ENCODE data around the gene RHBDL3.

Gene RHBDL3

DNA sequence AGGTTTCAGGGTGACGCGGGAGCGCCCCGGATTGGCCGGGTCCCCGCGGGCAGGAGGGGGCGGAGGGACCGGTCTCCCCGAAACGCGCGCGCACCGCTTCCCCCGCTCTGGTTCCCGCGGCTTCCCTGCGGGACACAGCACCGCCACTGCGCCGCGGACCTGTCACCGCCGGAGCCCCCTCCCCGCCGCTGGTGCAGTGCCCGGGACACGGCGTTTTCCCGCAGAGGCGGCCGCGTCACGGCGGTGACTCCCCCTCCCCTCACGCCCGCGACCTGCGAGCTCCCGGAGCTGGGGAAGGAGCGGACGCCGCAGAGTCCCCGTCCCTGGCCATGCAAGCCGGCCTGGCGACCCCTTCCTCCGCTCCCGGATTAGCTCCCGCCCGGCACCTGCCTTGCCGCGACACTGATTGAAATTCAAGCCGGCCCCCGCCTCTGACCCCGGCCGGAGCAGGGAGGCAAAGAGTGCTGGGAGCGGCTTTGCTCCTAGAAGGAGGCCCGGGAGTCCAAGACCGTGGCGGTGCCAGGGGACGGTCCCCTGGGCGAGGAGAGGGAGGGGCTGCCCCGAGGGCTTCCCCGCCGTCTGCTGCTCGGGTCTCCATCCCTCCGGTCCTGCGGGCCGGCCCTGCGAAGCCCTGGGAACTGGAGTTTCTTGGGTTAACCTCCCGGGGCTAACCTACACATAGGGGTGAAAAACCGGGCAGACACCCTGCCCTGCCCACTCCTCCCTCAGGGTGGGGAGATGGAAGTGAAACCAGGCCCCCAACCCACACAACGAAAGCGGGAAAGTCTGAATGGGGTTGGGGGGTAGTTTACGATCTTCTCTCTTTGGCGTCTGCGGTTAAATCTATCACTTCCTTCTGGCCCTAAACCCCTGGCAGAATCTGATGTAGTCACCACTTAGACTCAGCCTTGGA is 1.0 kb downstream of the RHBDL3 start:
- DNase-seq (ENCODE audit: low spot score), result no peak

DNA sequence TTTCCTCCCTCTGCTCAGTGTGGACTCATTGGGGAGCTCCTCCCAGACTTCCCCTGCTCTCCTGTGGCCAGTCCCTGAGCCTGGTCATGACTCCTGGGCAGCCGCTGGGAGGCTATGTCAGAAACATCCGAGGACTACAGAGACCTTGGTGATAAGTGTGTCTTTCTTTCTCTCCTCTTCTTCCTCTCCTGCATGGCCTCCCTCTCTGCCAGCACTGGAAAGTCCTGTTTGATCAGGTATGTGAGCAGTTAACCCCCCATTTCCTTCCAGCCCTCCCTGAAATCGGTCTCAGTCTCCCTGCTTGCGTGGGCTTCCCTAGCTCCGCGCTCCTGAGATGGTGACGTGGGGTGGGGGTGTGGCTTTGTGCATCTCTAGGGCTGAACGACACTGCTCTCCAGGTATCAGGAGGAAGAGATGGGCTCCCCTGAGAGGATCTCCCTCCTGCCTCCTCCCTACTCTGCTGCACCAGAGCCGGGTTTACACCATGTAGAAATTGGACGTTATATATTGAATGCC is 2.1 kb downstream of the RHBDL3 start:
- no peak for DNase-seq (ENCODE audit: low spot score)

DNA sequence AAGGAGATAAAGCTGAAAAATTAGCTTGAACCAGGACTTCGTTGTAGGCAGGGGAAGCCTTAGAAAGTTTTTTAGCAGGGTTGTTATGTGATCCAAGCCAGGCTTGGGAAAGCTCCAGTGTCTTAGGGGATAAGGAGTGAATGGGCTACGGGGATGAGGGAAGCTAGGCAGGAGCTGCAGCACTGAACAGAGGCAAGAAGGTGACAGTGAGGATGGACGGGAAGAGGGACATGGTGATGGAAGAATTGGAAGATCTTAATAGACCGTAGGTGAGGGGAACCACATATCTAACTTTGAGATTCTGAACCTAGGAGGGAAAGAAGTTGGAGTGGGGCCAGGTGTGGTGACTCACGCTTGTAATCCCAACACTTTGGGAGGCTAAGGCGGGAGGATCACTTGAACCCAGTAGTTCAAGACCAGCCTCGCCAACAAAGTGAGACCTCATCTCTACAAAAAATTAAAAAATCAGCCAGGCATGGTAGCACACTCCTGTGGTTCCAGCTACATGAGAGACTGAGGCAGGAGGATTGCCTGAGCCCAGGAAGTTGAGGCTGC is 3.2 kb downstream of the RHBDL3 start:
- no peak for DNase-seq (ENCODE audit: low spot score)

DNA sequence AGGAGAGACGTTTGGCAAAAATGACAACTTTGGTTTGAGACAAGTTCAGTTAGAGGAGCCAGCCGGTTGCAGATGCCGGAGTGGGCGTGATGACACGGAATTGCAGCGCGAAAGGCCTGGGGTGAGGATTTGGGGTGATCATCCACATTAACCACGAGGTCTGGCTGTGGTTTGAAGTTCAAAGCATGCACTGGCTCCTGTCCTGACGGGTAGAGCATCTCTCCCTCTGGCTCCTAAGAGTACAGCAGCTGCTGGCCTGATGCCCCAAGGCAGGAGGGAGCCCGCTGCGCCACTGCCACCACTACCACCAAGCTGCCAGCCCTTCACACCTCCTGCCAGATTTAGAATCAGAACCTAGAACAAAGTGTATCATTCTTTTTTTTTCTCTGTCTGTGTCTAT is 3.7 kb downstream of the RHBDL3 start:
- DNase-seq (ENCODE audit: low spot score), result no peak

DNA sequence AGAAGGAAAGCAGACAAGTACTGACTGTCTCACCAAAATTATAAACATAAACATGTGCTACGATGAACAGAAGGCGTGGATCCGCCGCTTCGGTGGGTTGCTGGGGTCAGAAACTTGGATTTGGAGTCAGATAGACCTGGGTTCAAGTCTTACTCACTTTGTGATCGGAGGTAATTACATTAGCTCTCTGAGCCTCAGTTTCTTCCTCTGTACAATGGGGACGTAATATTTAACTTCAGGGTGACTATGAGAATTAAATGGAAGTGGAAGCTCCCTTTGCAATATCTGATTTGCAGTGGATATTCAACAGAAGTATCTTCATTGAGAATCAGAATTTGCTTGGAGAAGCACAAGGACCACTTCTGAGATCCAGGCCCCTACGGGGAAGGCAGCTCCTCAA is 6.2 kb downstream of the RHBDL3 start:
- DNase-seq (ENCODE audit: low spot score), result no peak

DNA sequence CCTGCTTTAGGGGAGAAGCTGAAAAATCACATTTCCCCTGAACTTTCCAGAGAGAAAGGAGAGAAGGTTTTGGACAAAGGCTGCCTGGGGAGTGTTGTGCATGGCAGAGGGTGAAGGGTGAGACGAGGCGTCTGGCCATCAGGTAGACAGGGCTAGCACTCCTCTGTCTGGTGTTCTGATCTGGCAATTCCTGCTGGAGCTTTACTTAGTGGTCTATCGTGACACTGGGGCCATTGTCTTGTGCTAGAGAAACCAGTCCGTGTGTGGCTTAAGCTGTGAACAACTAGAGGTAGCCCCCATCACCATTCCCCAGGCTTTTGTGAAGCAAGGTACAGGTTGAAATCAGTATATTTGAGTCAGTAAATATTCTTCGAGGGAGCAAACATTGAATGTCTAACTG is 8.5 kb downstream of the RHBDL3 start:
- DNase-seq (ENCODE audit: low spot score), result no peak

DNA sequence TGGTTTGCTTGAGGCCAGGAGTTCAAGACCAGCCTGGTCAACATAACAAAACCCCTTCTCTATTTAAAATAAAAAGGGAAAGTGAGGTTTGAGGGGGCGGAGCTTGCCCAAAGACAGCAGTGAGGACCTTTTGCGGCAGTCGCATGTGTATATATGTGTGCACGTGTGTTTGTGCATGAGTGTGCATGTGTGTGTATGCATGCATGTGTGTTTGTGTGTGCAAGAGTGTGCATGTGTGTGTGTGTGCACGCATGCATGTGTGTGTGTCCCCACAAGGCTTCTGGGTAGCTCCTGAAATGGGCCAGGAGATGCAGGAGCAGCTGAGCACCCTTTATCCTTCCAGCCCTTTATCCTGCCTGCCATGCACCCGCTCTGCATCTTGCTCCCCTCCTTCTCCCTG is 9.0 kb downstream of the RHBDL3 start:
- DNase-seq (ENCODE audit: low spot score), result no peak

DNA sequence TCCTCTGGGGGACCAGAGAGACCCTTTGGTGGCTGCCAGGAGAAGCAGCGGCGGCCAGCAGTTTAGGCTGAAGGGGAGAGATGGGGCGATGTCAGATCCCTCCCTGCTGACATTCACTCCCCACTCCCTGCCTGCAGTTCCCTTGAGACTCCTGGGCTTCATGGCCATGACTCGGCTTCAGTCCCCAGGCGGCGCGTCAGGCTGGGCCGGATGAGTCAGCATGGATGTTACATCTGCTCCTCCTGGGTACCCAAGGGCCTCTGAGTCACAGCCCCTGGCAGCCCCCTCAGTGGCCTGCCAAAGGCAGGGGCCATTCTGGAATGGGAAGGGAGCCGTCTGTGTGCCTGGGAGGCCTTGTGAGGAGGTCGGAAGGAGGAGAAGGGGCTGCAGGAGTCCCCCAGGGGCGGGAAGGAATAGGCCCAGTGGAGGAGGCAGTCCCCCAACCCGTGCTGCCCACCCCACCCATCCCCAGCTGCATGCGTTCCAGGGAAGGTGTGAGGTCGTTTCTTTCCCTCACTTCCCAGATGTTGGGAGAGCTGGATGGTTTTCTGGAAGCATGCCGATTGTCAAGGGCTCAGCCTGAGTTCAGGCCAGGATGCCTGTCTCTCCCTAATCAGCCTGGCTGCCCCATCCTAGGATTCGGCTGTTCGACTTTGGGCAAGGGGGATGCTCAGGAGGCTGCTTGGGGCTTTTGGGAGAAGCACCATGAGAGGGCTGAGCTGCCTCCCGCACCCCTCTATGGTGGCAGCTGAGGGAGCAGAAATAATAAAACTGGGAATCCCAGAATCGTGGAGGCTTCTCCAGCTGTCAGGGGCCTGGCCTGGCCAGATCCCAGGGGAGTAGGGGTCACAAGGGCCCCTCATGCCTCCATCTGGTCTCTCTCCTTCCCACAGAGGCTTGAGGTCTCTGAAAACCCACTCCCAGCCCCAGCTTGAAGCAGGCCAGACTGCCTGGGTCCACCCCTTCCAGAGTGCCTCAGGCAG is 9.7 kb downstream of the RHBDL3 start:
- DNase-seq (ENCODE audit: low spot score), result peak; percentile 82

DNA sequence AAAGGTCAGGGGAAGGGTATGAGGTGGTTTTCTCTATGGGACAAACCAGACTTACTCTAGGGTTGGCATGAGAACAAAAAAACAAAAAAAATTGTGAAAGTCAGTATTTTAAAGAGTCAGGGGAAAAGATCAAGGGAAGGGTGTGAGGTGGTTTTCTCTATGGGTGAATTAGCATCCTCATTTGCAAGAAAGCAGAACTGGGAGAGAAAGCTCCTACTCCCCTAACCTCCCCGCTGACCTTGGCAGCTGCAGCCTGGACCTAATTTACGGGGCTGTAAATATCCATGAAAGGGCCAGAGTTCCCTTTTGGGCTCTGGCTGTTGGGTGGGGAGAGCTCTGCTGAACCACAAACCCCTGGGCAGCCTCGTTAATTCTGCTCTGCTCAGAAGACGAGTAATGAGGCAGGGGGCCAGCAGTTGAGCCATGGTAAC is 10.6 kb downstream of the RHBDL3 start:
- no peak for DNase-seq (ENCODE audit: low spot score)

DNA sequence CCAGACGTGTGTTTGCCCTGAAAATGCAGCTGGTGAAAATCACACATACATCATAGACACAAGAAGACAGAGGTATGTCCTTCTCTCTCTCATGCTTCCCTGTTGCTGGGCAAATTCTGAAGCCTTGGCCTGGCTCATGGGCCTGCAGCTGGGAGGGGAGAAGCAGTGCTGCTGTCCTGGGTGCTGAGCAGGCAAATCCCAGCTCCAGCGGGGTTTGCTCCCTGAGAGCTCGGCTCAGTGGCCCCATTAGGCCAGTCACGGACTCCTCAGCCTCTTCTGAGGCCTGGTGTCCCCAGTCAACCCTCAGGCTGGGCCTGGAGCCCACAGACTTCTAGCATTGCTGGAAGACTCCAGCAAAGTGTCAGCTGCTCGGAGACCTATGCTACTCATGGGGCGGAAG is 11.7 kb downstream of the RHBDL3 start:
- no peak for DNase-seq (ENCODE audit: low spot score)

DNA sequence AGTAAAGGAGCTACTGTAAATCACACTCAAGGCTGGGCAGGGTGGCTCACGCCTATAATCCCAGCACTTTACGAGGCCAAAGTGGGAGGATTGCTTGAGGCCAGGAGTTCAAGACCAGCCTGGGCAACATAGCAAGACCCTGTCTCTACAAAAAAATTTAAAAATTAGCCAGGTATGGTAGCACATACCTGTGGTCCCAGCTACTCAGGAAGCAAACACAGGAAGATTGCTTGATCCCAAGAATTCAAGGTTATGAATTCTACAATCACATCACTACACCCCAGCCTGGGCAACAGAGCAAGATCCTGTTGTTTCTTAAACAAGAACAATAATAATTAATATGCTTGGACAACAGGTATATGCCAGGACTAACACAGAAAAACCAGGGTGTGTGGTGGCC is 13.2 kb downstream of the RHBDL3 start:
- no peak for DNase-seq (ENCODE audit: low spot score)

DNA sequence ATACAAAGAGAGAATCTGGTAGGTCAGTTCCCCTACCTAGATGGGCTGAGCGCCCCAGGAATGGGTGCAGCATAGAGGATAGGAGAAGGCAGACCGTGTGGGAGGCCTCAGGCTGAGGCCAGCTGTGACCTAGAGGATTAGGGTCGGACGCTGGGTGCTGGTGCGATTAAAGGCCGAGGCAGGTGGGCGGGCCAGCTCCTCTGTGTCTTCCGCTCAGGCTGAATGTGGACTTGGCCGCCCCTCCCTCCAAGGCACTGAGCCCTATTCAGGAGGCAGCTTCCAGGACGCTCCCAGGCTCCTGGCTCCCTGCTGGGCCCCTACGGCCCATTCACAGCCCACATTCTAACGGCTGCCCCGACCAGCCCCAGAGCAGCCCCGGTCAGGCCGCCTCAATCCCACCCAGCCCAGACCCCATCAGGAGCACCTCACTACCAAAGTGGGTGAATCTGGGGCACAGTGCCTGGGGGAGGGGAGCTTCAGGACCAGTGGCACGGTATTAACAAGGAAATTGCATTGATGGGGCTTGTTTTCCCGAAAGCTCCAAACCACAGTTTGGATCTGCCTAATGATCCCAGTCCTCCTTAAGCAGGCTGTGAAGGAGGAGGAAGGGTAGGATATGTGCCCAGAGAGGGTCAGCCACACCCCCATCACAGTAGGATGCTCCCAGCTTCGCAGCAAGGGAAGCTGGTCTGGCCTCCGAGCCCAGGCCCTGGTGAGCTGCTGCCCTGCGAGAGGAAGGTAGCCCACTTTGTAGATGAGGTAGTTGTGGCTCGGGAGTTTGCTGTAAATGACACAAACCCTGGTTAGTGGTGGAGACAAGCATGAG is 14.5 kb downstream of the RHBDL3 start:
- DNase-seq (ENCODE audit: low spot score), result no peak

DNA sequence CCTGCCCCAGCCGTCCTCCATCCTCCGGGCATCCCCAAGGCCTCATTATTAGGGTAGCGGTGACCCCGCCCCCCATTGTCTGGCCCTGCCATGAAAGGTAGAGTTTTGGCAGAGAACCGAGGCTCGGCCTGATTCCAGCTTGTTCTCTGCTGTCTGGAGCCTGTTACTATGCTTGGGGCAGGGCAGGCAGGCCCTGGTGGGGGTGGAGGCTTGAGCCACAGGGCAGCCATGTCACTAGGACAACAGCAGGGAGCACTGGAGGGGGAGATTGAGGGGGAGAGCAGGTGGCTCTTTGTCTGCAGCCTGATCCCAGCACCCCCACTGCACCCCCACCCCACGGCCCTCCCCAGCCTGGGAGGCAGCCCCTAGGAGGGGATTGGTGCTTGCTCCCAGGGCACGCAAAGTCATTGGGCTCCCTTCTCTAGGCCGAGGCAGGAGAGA is 15.4 kb downstream of the RHBDL3 start:
- DNase-seq (ENCODE audit: low spot score), result no peak

DNA sequence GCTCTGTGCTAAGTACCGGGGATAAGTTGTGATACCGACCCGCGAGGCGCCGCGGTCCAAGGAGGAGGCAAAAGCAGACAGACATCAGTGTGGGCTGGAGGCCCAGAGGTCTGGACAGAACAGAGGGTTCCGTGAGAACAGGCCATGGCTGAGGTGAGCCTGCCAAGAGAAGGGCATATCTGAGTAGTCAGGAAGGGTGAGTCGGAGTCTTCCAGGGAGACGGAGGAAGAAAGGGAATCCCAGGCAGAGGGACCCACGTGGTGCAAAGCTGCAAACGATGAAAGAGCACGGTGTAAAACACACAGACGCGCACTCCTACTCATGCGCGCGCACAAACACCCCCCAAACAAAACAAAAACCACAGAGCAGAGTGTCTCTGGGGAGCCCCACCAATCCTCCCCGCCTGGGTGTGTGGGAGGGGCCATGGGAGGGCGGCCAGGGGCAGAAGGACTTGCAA is 18.1 kb downstream of the RHBDL3 start:
- no peak for DNase-seq (ENCODE audit: low spot score)

DNA sequence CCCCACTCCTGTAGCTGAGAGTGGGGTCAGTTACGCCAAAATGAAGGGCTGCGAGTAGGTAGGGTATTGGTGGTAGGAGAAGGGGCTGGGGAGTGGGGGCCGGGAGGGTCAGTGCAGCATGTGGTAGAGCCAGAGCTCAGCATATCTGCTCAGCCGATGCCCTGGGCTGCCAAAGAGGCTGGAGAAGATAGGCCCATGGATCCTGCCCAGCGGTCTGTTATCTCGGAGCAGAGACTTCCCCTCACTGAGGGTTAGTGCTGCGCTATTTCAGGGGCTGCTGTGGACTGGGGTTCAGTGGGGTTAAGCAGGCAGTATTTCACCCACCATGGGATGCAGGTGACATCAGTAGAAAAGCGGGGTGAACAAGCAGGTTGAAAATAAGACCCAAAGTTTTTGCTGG is 19.7 kb downstream of the RHBDL3 start:
- no peak for DNase-seq (ENCODE audit: low spot score)

DNA sequence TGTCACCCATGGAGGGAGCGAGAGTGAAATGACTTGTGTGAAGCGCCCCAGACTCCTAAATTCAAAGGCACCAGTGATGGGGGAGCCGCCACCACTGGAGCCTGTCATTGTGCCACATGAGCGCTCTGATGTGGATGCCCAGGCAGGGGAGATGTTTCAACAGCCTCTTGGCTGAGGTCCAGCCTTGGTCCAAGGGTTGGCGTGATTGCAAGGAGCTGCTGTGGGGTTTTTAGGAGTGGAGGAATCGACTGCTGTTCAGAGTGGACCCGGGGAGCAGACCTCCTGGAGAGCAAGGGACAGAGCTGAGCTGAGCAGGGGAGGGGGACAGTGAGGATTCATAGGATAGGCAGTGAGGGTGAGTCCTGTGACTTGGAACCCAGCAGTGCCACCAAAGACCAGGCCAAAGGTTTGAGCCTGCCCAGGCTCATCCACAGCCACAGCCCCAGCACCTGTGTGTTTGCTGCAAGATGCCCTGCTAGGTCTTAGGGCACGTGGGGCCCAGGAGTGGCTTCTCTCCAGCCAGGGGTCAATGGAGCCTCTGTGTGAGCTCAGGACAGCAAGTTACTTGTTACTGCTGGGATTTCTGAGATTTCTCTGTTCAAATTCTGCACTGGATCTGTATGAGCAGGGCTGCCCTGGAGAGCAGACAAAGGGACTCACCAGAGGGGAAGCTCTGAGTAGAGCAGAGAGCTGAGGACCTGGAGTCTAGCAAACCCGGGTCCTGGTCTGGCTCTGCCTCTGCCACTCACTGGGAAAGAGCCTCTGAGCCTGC is 20.3 kb downstream of the RHBDL3 start:
- DNase-seq (ENCODE audit: low spot score), result no peak

DNA sequence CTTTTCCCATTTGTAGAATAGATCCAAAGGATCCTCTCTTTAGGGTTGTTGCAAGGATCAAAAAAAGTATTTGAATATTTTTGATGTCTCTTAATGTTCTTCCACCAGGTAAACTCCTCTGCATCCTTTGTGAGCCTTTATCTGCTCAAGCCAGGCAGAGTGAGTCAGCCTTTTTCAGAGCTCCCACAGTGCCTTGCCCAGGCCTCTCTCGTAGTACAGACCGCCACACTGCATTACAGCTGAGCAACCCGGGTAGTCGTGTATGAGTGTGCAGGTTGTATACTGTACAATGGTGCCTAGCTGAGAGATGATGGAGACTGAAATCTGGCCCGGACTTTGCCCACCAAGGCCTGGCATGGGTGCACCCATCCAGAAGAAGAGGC is 20.9 kb downstream of the RHBDL3 start:
- no peak for DNase-seq (ENCODE audit: low spot score)

DNA sequence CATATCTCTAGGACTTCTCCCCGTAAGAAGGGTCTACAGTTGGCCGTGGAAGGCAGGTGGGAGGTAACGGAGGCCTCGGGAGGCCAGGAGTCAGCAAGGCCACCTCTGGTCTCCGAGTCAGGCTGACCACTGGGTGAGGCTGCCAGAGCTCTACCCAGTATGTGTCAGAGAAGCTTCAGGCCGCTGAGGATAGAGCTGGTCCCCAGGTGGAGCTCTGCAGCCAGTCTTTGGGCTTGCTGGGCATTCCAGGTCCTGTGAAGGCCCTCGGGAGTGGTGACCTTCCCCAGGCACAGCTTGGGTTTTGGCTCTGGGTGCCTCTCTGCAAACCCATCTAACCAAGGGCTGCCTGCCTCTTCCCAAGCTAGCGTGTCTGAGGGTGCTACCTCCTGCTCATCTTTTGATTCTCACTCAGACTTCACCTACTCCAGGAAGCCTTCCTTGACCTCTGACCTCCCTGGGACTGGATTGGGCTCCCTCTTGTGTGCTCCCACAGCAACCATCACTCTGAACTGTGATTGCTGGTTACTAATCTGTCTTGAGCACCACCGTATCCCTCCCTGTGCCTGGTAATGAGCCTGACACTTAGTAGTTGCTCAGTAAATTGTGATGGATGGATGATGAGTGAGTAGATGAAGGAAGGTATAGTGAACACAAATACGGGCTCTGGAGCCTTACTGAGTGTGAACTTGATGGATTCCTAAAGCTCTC is 22.3 kb downstream of the RHBDL3 start:
- no peak for DNase-seq (ENCODE audit: low spot score)

DNA sequence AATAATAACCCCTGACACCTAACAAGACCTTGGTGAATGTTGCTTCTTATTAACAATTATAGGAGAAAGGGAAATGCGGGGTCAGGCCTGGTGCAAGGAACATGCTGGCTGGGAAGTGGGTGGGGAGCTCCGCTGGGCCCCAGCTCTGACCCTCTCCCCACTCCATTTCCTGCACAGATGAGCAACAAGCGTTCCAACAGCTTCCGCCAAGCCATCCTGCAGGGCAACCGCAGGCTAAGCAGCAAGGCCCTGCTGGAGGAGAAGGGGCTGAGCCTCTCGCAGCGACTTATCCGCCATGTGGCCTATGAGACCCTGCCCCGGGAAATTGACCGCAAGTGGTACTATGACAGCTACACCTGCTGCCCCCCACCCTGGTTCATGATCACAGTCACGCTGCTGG is 23.0 kb downstream of the RHBDL3 start:
- no peak for DNase-seq (ENCODE audit: low spot score)
